OCI-LY1 (cell line): ENCODE data around the gene SLC39A8.

Experiments used
- H2AFZ ChIP-seq: fragments of 200-600 bp; sonication (generic), shearing (Covaris generic); 2 replicates; pipeline ENCODE4 v1.6.0; 2014; ENCODE audit warnings: antibody characterized with exemption, mild to moderate bottlenecking, low read length
- H3F3A ChIP-seq: fragments of 200-600 bp; sonication (generic), shearing (Covaris generic); 2 replicates; pipeline ENCODE4 v1.6.0; 2014; ENCODE audit warnings: mild to moderate bottlenecking, antibody characterized with exemption, low read length, moderate library complexity; ENCODE audit not compliant: insufficient read depth
- H3K27ac ChIP-seq: fragments of 200-600 bp; sonication (generic); 2 replicates; pipeline ENCODE4 v1.5.1; 2014; ENCODE audit warnings: low read length, mixed run types, mild to moderate bottlenecking, low read depth; ENCODE audit not compliant: poor library complexity, severe bottlenecking
- H3K27me3 ChIP-seq: fragments of 200-600 bp; sonication (generic); 2 replicates; pipeline ENCODE4 v1.6.0; 2014; ENCODE audit warnings: antibody characterized with exemption, mild to moderate bottlenecking, low read length, moderate library complexity; ENCODE audit not compliant: insufficient read depth
- H3K36me3 ChIP-seq: fragments of 200-600 bp; sonication (generic); 2 replicates; pipeline ENCODE4 v1.6.1; 2014; ENCODE audit warnings: mild to moderate bottlenecking, antibody characterized with exemption, low read length, moderate library complexity, mixed read lengths; ENCODE audit not compliant: insufficient read depth
- H3K4me1 ChIP-seq: fragments of 200-600 bp; sonication (generic); 2 replicates; pipeline ENCODE4 v1.5.1; 2014; ENCODE audit warnings: mild to moderate bottlenecking, low read length, moderate library complexity; ENCODE audit not compliant: insufficient read depth, severe bottlenecking
- H3K4me2 ChIP-seq: fragments of 200-600 bp; sonication (generic), shearing (Covaris generic); 2 replicates; pipeline ENCODE4 v1.6.1; 2014; ENCODE audit warnings: low read length
- H3K4me3 ChIP-seq: fragments of 200-600 bp; sonication (generic); 2 replicates; pipeline ENCODE4 v1.5.1; 2014; ENCODE audit warnings: low read length, low read depth, mild to moderate bottlenecking, mixed read lengths; ENCODE audit not compliant: poor library complexity, severe bottlenecking
- H3K79me2 ChIP-seq: fragments of 200-600 bp; shearing (Covaris generic); 2 replicates; pipeline ENCODE4 v1.6.1; 2016; ENCODE audit warnings: mixed run types, low read length, mixed read lengths; ENCODE audit not compliant: insufficient read depth
- H3K9ac ChIP-seq: fragments of 200-600 bp; sonication (generic), shearing (Covaris generic); 2 replicates; pipeline ENCODE4 v1.6.1; 2014; ENCODE audit warnings: mild to moderate bottlenecking, low read length, mixed read lengths
- H3K9me2 ChIP-seq: fragments of 200-600 bp; sonication (generic), shearing (Covaris generic); 2 replicates; pipeline ENCODE4 v1.6.1; 2014; ENCODE audit warnings: low read depth, mild to moderate bottlenecking, low read length, mixed read lengths
- H3K9me3 ChIP-seq: fragments of 200-600 bp; shearing (Covaris generic); 2 replicates; pipeline ENCODE4 v1.6.1; 2014; ENCODE audit warnings: low read length, mixed read lengths
- H4K20me1 ChIP-seq: fragments of 200-600 bp; sonication (generic), shearing (Covaris generic); 2 replicates; pipeline ENCODE4 v1.6.0; 2016; ENCODE audit warnings: mild to moderate bottlenecking, low read length; ENCODE audit not compliant: insufficient read depth
- CTCF ChIP-seq: fragments of 200-600 bp; sonication (generic), shearing (Covaris generic); IDR thresholded peaks from 2 replicates; pipeline ENCODE4 v1.5.1; 2017; ENCODE audit warnings: mild to moderate bottlenecking, antibody characterized with exemption, low read length, moderate library complexity, mixed read lengths
- EZH2 ChIP-seq: fragments of 200-600 bp; sonication (generic), shearing (Covaris generic); IDR thresholded peaks from 2 replicates; pipeline ENCODE4 v1.8.0; 2017; ENCODE audit warnings: borderline replicate concordance, mixed run types, mild to moderate bottlenecking, antibody characterized with exemption, low read length, moderate library complexity, mixed read lengths

SLC39A8 gene

GRCh38 chr4:102234243-102234838, 110.9 kb downstream of the SLC39A8 start:
- no peak overlapping the region for H3K4me2 ChIP-seq
- H3K36me3 ChIP-seq = no peaks in the 10 kb centered on the region
- no peaks in the 10 kb centered on the region for H3F3A ChIP-seq
- no peaks in the 10 kb centered on the region for H3K9me3 ChIP-seq
- no peaks in the 10 kb centered on the region for H3K79me2 ChIP-seq
- H3K4me3 ChIP-seq = no peak overlapping the region
- H3K27ac ChIP-seq = no peak overlapping the region
- H4K20me1 ChIP-seq = no peaks in the 10 kb centered on the region
- no peak overlapping the region for H3K9ac ChIP-seq
- no peaks in the 10 kb centered on the region for H3K4me1 ChIP-seq
- no peak for TF ChIP-seq EZH2
- no peak for TF ChIP-seq CTCF
- H3K27me3 ChIP-seq = no peaks in the 10 kb centered on the region
- no peak overlapping the region for H2AFZ ChIP-seq
- H3K9me2 ChIP-seq = no peaks in the 10 kb centered on the region

- no peaks in the 10 kb centered on the region for H4K20me1 ChIP-seq
- no peak overlapping the region for H2AFZ ChIP-seq
- no peaks in the 10 kb centered on the region for H3F3A ChIP-seq
- no peak overlapping the region for H3K9ac ChIP-seq
- no peaks in the 10 kb centered on the region for H3K9me3 ChIP-seq
- H3K4me3 ChIP-seq = no peak overlapping the region
- H3K36me3 ChIP-seq = no peaks in the 10 kb centered on the region
- TF ChIP-seq EZH2 = no peak
- TF ChIP-seq CTCF = no peak
- no peaks in the 10 kb centered on the region for H3K4me1 ChIP-seq
- no peaks in the 10 kb centered on the region for H3K27me3 ChIP-seq
- H3K9me2 ChIP-seq = no peaks in the 10 kb centered on the region
- H3K27ac ChIP-seq = no peak overlapping the region
- H3K79me2 ChIP-seq = no peaks in the 10 kb centered on the region
- H3K4me2 ChIP-seq = no peak overlapping the region
Measured at GRCh38 chr4:102230194-102230593, 115.1 kb downstream of the SLC39A8 start.

DNA sequence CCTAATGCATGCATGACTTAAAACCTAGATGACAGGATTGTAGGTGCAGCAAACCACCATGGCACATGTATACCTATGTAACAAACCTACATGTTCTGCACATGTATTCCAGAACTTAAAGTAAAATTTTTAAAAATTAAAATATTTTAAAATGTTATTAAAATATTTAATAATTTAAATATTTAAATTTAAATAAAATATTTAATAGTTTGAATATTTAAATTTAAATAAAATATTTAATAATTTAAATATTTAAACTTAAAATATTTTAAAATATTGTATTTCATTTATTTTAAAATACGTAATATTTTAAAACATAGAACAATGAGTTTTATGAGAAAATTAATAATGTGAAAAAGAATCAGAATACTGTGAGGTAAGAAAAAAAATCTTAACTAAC, 117.9 kb downstream of the SLC39A8 start:
- Histone ChIP-seq H3K9ac (no peak overlapping the region), H3F3A (no peaks in the 10 kb centered on the region), H3K27ac (no peak overlapping the region), H3K4me2 (no peak overlapping the region), H2AFZ (no peak overlapping the region), H3K9me3 (no peaks in the 10 kb centered on the region), H3K36me3 (no peaks in the 10 kb centered on the region), H3K9me2 (no peaks in the 10 kb centered on the region), H3K4me3 (no peak overlapping the region), H3K4me1 (no peaks in the 10 kb centered on the region), H3K79me2 (no peaks in the 10 kb centered on the region), H4K20me1 (no peaks in the 10 kb centered on the region), H3K27me3 (no peaks in the 10 kb centered on the region)
- TF ChIP-seq EZH2 = no peak

DNA sequence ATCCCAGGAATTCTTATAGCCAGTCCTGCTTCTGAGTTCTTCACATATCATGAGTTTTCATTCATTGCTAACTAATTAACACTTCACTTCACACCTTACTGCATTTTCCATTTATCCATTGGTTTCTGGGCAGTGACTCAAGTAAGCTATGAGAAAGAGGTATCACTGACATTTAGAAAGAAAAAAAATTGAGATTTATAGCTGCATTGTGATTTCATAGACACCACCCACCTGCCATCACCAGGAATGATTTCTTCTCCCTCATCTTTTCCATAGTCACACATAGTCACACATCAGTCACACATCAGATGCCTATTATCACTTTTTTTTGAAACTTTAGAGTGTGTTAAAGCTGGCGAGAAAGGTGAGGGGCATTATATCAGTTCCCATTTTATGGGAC, 121.8 kb downstream of the SLC39A8 start:
- no peak overlapping the region for H3K9ac ChIP-seq
- no peak overlapping the region for H2AFZ ChIP-seq
- H3F3A ChIP-seq = no peaks in the 10 kb centered on the region
- no peaks in the 10 kb centered on the region for H3K79me2 ChIP-seq
- no peaks in the 10 kb centered on the region for H4K20me1 ChIP-seq
- no peak overlapping the region for H3K4me3 ChIP-seq
- H3K4me1 ChIP-seq = no peaks in the 10 kb centered on the region
- H3K9me2 ChIP-seq = no peaks in the 10 kb centered on the region
- TF ChIP-seq EZH2 (no peak), CTCF (no peak)
- no peaks in the 10 kb centered on the region for H3K36me3 ChIP-seq
- H3K4me2 ChIP-seq = no peak overlapping the region
- no peak overlapping the region for H3K27ac ChIP-seq
- H3K9me3 ChIP-seq = no peaks in the 10 kb centered on the region
- H3K27me3 ChIP-seq = no peaks in the 10 kb centered on the region
